ENCODE data around the gene EHBP1L1.

EHBP1L1 gene

GRCh38 chr11:65555693-65556231 lies 20.1 kb upstream of the EHBP1L1 start:
- H3K4me2 ChIP-seq (ENCODE audit: low read length, poor library complexity, severe bottlenecking), result no peak overlapping the region
- no peak overlapping the region for H4K8ac ChIP-seq (ENCODE audit: low read length)
- peak overlapping the region; percentile 29 to 32 for H3K18ac ChIP-seq (ENCODE audit: low read depth in 1 of 2, low read length in 2 of 2)
- no peak overlapping the region for H2BK5ac ChIP-seq (ENCODE audit: low read depth, low read length, poor library complexity, severe bottlenecking)
- no peak overlapping the region for H3K23ac ChIP-seq (ENCODE audit: low read length in 2 of 2)
- H2BK120ac ChIP-seq (ENCODE audit: low read depth, low read length), result no peak overlapping the region
- peak; percentile 77 for DNase-seq
- peak overlapping the region; percentile 47 for H3K9ac ChIP-seq (ENCODE audit: low read length)
- peak overlapping the region in 1 of 2 experiments; percentile 73 for H2BK12ac ChIP-seq (ENCODE audit: low read length in 2 of 2)
- peaks cover 60% of the 10 kb centered on the region for H3K4me1 ChIP-seq (ENCODE audit: control insufficient read depth, insufficient read depth, low read depth, low read length)
- H3K14ac ChIP-seq (ENCODE audit: low read length in 2 of 2), result no peak overlapping the region
- H3K4me3 ChIP-seq (ENCODE audit: insufficient read depth in 1 of 2, low read depth in 1 of 2, low read length in 2 of 2), result peak overlapping the region in 1 of 2 experiments; percentile 85
- no peak overlapping the region for H2BK15ac ChIP-seq (ENCODE audit: low read depth, poor library complexity, severe bottlenecking)
- no peaks in the 10 kb centered on the region for H3K27me3 ChIP-seq (ENCODE audit: control insufficient read depth in 1 of 2, insufficient read depth in 1 of 2, low read length in 2 of 2)
- no peak overlapping the region for H2AFZ ChIP-seq (ENCODE audit: low read depth, low read length)
- peak overlapping the region; percentile 11 for H2AK5ac ChIP-seq (ENCODE audit: low read length, severe bottlenecking)
- no peak overlapping the region for H3K4ac ChIP-seq (ENCODE audit: low read depth in 1 of 2, low read length in 2 of 2)
- peak overlapping the region; percentile 40 for H4K91ac ChIP-seq (ENCODE audit: low read length)
- no peaks in the 10 kb centered on the region for H3K9me3 ChIP-seq (ENCODE audit: control insufficient read depth, low read length)
- H3K27ac ChIP-seq (ENCODE audit: low read length, poor library complexity, severe bottlenecking), result no peak overlapping the region
- peaks cover 21 to 30% of the 10 kb centered on the region in 2 experiments for H3K36me3 ChIP-seq (ENCODE audit: control insufficient read depth in 1 of 2, insufficient read depth in 2 of 2, low read depth in 1 of 2, low read length in 2 of 2)
- peaks cover 15% of the 10 kb centered on the region for H3K79me1 ChIP-seq (replicated peaks; ENCODE audit: low read length, poor library complexity, severe bottlenecking)
- 19% methylated on average over 5 of the region's 6 CpGs for WGBS

GRCh38 chr11:65556470-65557279 lies 19.2 kb upstream of the EHBP1L1 start:
- Histone ChIP-seq H2BK120ac (ENCODE audit: low read depth, low read length) (no peak overlapping the region), H3K23ac (ENCODE audit: low read length in 2 of 2) (no peak overlapping the region), H3K4me1 (ENCODE audit: control insufficient read depth, insufficient read depth, low read depth, low read length) (peaks cover 63% of the 10 kb centered on the region), H3K4ac (ENCODE audit: low read depth in 1 of 2, low read length in 2 of 2) (peak overlapping the region in 1 of 2 experiments; percentile 62), H3K4me2 (ENCODE audit: low read length, poor library complexity, severe bottlenecking) (peak overlapping the region; percentile 67), H4K8ac (ENCODE audit: low read length) (no peak overlapping the region), H3K9me3 (ENCODE audit: control insufficient read depth, low read length) (no peaks in the 10 kb centered on the region), H3K79me1 (replicated peaks; ENCODE audit: low read length, poor library complexity, severe bottlenecking) (peaks cover 13% of the 10 kb centered on the region), H4K91ac (ENCODE audit: low read length) (peak overlapping the region; percentile 12), H3K36me3 (ENCODE audit: control insufficient read depth in 1 of 2, insufficient read depth in 2 of 2, low read depth in 1 of 2, low read length in 2 of 2) (peaks cover 12 to 20% of the 10 kb centered on the region in 2 experiments), H3K9ac (ENCODE audit: low read length) (peak overlapping the region; percentile 89), H3K4me3 (ENCODE audit: insufficient read depth in 1 of 2, low read depth in 1 of 2, low read length in 2 of 2) (peak overlapping the region in 1 of 2 experiments; percentile 85), H2BK5ac (ENCODE audit: low read depth, low read length, poor library complexity, severe bottlenecking) (no peak overlapping the region), H3K18ac (ENCODE audit: low read depth in 1 of 2, low read length in 2 of 2) (peak overlapping the region in 1 of 2 experiments; percentile 14), H2AK5ac (ENCODE audit: low read length, severe bottlenecking) (peak overlapping the region; percentile 68), H3K14ac (ENCODE audit: low read length in 2 of 2) (peak overlapping the region in 1 of 2 experiments; percentile 29), H3K27ac (ENCODE audit: low read length, poor library complexity, severe bottlenecking) (peak overlapping the region; percentile 41), H2BK12ac (ENCODE audit: low read length in 2 of 2) (peak overlapping the region; percentile 4 to 85), H3K27me3 (ENCODE audit: control insufficient read depth in 1 of 2, insufficient read depth in 1 of 2, low read length in 2 of 2) (no peaks in the 10 kb centered on the region), H2AFZ (ENCODE audit: low read depth, low read length) (no peak overlapping the region), H2BK15ac (ENCODE audit: low read depth, poor library complexity, severe bottlenecking) (peak overlapping the region; percentile 20)
- WGBS, result 92% methylated on average over 12 of the region's 12 CpGs
- DNase-seq, result no peak

- Histone ChIP-seq H4K8ac (ENCODE audit: low read length) (peak overlapping the region; percentile 78), H3K4me3 (ENCODE audit: insufficient read depth in 1 of 2, low read depth in 1 of 2, low read length in 2 of 2) (peak overlapping the region; percentile 61 to 85), H2BK120ac (ENCODE audit: low read depth, low read length) (peak overlapping the region; percentile 98), H3K9ac (ENCODE audit: low read length) (peak overlapping the region; percentile 89), H3K36me3 (ENCODE audit: control insufficient read depth in 1 of 2, insufficient read depth in 2 of 2, low read depth in 1 of 2, low read length in 2 of 2) (peaks cover 6 to 13% of the 10 kb centered on the region in 2 experiments), H2BK5ac (ENCODE audit: low read depth, low read length, poor library complexity, severe bottlenecking) (no peak overlapping the region), H2AK5ac (ENCODE audit: low read length, severe bottlenecking) (no peak overlapping the region), H3K18ac (ENCODE audit: low read depth in 1 of 2, low read length in 2 of 2) (peak overlapping the region; percentile 50 to 81), H3K79me1 (replicated peaks; ENCODE audit: low read length, poor library complexity, severe bottlenecking) (peaks cover 11% of the 10 kb centered on the region), H2AFZ (ENCODE audit: low read depth, low read length) (no peak overlapping the region), H3K9me3 (ENCODE audit: control insufficient read depth, low read length) (no peaks in the 10 kb centered on the region), H3K4me2 (ENCODE audit: low read length, poor library complexity, severe bottlenecking) (peak overlapping the region; percentile 67), H3K27ac (ENCODE audit: low read length, poor library complexity, severe bottlenecking) (peak overlapping the region; percentile 41), H2BK12ac (ENCODE audit: low read length in 2 of 2) (peak overlapping the region in 1 of 2 experiments; percentile 8), H3K14ac (ENCODE audit: low read length in 2 of 2) (no peak overlapping the region), H3K4me1 (ENCODE audit: control insufficient read depth, insufficient read depth, low read depth, low read length) (peaks cover 63% of the 10 kb centered on the region), H3K4ac (ENCODE audit: low read depth in 1 of 2, low read length in 2 of 2) (peak overlapping the region; percentile 62 to 64), H3K27me3 (ENCODE audit: control insufficient read depth in 1 of 2, insufficient read depth in 1 of 2, low read length in 2 of 2) (no peaks in the 10 kb centered on the region), H4K91ac (ENCODE audit: low read length) (peak overlapping the region; percentile 8), H3K23ac (ENCODE audit: low read length in 2 of 2) (peak overlapping the region in 1 of 2 experiments; percentile 20), H2BK15ac (ENCODE audit: low read depth, poor library complexity, severe bottlenecking) (peak overlapping the region; percentile 45)
- 10% methylated on average over 32 of the region's 47 CpGs for WGBS
- no peak for DNase-seq
Measured at GRCh38 chr11:65557280-65558001, 18.4 kb upstream of the EHBP1L1 start.

Data from mesenchymal stem cell (in vitro differentiated cells and primary cell).